Glomerular endothelial cell (primary cell): ENCODE results near the gene NUDT22. TPM values are rescaled to one million over a fixed set of nuclear protein-coding genes. Genes with fewer than 3 reads are reported as not detected.
"Not testable (repeated sequence)": the region's sequence is repeated elsewhere in the genome, so short reads cannot be mapped to it uniquely, and the experiment has no call there.

ENCODE experiments used
- DNase-seq: peaks from one replicate; pipeline ENCODE4 v3.0.0-alpha.2; 2011; ENCODE audit warnings: low read depth, low spot score; ENCODE audit errors: extremely low read depth
- total RNA-seq: library from RNA; depleted of rRNA; stranded (reverse); fragments of >200 nt; gene quantifications from 2 replicates; pipeline ENCODE4 v1.2.3, GENCODE V29; 2015

The NUDT22 gene
- total RNA-seq, 1 donor from 2014 or later: 53.5 TPM

GRCh38 chr11:64241241-64241490 is 15.1 kb downstream of the NUDT22 start:
- no peak for DNase-seq

- DNase-seq: peak; percentile 87
Observed at GRCh38 chr11:64241491-64242374, 15.7 kb downstream of the NUDT22 start.

GRCh38 chr11:64243236-64243854 is 17.3 kb downstream of the NUDT22 start:
- no peak for DNase-seq

- DNase-seq: no peak
Observed at GRCh38 chr11:64244107-64244506, 18.0 kb downstream of the NUDT22 start.

- DNase-seq: no peak
Observed at GRCh38 chr11:64244966-64245365, 18.9 kb downstream of the NUDT22 start.

- DNase-seq: no peak
Observed at GRCh38 chr11:64245401-64245796, 19.3 kb downstream of the NUDT22 start.

- DNase-seq: no peak
Observed at GRCh38 chr11:64245797-64246620, 19.9 kb downstream of the NUDT22 start.

- DNase-seq: not testable (repeated sequence)
Observed at GRCh38 chr11:64246621-64246870, 20.5 kb downstream of the NUDT22 start.

GRCh38 chr11:64246871-64247728 is 21.0 kb downstream of the NUDT22 start, which contains the start of gene PPP1R14B:
PPP1R14B (minus strand) TSS chr11:64246943; CDS start chr11:64246673, 270 bp downstream.
- no peak for DNase-seq

GRCh38 chr11:64247729-64248531 is 21.9 kb downstream of the NUDT22 start:
- no peak for DNase-seq

- DNase-seq: no peak
Observed at GRCh38 chr11:64248578-64248977, 22.5 kb downstream of the NUDT22 start.

- DNase-seq: no peak
Observed at GRCh38 chr11:64249038-64249437, 23.0 kb downstream of the NUDT22 start.

- DNase-seq: no peak
Observed at GRCh38 chr11:64249563-64250414, 23.7 kb downstream of the NUDT22 start.

GRCh38 chr11:64250415-64251015 is 24.4 kb downstream of the NUDT22 start:
- no peak for DNase-seq

- no peak for DNase-seq
Observed at GRCh38 chr11:64251016-64251752, 25.1 kb downstream of the NUDT22 start, which contains the start of gene PLCB3. PLCB3 (plus strand) TSS chr11:64251530; CDS start chr11:64251650, 120 bp downstream.

- no peak for DNase-seq
Observed at GRCh38 chr11:64251753-64252002, 25.6 kb downstream of the NUDT22 start.

GRCh38 chr11:64252003-64252872 is 26.2 kb downstream of the NUDT22 start:
- no peak for DNase-seq
